SKM-1 (cell line): ENCODE measurements around the gene CES2.

ENCODE experiments used
- DNase-seq: peaks from one replicate; lab custom pipeline; 2025; ENCODE audit not compliant: unreplicated experiment; lab: John Stamatoyannopoulos, UW

Gene CES2

DNA sequence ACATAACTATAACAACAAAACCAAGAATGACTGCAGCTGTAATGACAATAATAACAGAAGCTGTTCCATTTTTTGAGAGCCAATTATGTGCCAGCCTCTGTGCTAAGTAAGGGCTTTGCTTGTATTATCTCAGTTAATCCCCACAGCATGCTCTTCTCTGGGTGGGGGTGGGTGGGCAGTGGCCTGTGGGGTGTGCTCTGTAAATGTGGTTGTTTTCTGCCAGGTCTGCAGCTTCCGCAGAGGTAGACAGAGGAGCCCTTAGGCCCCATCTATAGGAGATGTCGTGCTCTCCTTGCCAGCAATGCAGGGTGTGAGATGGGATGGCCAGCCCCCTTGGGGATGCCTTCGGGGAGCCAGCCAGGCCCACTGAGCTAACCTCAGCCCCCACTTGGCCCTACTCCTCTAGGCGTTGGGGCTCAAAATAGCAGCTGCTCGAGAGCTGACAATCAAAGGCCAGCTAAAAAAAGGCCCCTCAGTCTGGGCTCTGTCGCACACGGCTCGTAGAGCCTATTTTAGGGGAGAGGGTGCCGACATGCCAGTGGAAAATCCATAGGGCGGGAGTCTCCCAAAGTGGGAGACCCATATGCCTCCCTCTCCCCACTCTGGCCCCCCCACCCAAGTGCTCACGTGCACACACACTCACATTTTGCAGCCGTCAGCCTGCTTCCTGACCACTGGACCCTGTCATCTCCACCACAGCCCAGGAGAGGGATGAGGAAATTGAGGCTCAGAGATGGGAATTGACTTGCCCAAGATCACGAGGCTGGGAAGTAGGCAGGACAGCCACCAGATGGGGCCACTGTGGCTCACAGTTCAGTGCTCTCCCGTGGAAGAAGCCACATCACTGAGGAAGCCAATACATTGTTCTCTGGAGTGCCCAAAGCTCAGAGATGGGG, 32.4 kb upstream of the CES2 start:
- no peak for DNase-seq

DNA sequence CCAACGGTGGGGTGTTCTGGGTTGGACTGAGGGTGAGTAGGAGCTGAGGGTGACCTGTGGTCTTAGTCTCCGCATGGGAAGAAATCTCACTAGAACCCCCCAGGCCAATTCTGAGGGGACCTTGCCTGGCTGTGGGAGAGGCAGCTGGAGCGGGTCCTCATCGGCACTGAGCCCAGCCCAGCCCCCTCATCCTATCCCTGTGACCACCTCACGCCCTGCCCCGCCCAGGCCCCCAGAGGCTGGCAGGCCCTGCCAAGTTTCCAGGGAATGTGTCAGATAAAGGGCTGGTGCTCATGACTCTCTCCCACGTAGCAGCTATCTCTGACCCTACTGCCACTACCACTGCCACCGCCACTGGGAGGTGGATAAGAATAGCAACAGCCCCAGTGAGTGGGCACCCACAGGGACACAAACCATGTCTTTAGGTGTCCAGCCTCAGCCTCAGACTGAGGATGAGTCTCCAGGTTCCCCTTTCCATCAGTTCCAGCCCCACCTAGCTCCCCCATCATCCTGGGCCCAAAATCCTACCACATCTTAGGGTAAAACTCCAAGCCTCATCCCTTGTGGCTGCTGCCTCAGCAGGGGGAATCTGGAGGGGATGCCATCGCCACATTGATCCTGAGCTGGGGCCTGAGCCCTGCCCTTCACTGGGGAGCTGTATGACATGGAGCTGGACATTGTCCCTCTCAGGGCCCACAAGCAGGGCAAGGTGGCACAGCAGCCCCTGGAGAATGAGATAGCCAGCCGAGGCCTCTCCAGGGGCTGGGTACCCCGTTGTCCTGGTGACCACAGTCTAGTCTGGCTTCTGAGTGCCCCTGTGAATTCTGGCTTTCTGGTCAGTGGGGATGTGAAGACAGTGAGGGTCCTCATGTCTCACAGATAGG, 31.5 kb upstream of the CES2 start:
- DNase-seq, result no peak

DNA sequence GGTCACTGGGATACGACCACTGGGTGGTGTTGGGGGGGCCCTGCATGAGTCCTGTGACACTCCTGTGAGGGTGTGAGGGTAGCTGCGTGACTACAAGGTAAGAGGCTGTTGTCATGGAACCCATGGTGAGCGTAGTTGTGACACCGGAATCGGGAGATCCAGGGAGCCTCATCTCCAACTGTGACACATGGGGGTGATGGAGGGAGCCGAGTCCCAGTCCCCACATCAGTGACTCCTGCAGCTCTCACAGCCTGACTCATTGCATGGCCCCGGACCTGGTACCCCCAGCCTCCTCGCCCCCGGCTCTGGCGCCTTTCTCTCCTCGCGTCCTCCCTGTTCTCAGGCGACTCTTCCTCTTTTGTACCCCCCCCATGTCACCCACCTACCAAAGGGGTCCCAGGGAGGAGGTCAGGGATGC, 30.9 kb upstream of the CES2 start:
- DNase-seq, result no peak

DNA sequence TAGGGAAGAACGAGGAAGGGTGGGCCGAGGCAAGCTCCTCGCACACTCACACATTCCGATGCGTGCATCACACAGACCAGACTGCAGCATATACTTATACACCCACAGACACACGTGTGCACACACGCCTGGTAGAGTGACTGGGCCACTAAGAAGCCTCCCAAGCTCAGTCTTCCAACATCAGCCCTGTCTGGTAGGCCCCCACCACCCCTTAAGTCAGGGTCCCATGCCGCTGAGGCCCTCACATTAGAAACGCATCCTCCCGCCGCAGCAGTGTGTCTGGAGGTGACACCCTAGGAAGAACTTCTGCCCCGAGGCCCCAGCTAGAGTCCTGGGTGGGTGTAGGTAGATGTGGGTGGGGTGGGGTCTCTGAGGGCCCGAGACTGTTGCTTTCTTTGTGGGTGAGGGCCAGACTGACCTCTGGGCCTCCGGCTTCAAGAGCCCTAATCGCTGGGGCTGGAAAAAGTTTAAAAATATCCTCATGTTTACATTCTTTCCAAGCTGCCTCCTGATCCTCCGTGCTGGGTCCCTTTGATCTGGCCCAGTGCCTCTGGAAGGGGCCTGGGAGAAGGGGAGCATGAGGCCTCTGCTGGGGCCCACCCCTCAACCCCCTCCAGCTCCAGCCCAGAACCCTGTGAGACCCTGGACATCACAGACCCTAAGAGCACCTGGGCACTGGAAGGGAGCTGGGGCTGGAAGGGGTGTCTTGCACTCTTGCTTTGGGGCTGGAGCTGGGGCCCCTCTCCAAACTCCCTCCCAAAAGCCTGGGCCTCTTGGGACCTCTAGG, 30.3 kb upstream of the CES2 start:
- DNase-seq, result no peak

DNA sequence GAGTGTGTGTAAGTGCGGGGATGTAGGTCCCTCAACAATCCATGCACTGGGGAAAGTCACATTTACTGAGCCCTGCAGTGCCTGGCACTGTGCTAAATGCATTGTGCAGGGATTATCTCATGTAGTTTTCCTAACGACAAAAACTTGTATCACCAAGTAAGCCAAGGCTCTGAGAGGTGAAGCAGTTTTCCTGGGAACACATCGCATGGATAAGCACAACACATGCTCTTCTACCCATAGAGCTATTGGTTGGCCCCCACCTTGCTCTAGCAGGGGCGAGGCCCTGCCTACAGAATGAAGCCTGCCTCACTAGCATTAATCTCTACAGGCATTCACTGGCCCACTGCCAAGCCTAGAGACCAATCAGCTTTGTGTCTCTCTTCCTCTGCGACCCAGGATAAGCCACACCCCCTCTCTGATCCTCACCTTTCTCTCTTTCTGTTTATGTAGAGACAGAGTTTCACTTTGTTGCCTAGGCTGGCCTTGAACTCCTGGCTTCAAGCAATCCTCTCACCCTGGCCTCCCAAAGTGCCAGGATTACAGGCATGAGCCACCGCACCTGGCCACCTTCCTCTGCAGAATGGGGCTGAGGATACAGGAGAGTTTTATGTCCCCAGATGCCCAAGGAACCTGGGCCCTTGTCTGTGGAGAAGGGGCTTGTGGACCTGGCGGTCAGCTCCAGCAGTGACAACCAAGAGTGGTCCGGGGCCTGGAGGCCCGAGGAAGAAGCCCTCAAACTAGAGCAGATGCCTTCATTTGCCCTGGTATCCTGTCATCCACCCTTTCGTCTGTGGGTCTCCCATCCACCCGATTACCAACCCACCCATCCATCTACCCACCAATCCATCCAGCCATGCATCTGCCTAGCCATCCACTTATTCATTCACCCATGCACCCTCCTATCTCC, 29.4 kb upstream of the CES2 start:
- no peak for DNase-seq

DNA sequence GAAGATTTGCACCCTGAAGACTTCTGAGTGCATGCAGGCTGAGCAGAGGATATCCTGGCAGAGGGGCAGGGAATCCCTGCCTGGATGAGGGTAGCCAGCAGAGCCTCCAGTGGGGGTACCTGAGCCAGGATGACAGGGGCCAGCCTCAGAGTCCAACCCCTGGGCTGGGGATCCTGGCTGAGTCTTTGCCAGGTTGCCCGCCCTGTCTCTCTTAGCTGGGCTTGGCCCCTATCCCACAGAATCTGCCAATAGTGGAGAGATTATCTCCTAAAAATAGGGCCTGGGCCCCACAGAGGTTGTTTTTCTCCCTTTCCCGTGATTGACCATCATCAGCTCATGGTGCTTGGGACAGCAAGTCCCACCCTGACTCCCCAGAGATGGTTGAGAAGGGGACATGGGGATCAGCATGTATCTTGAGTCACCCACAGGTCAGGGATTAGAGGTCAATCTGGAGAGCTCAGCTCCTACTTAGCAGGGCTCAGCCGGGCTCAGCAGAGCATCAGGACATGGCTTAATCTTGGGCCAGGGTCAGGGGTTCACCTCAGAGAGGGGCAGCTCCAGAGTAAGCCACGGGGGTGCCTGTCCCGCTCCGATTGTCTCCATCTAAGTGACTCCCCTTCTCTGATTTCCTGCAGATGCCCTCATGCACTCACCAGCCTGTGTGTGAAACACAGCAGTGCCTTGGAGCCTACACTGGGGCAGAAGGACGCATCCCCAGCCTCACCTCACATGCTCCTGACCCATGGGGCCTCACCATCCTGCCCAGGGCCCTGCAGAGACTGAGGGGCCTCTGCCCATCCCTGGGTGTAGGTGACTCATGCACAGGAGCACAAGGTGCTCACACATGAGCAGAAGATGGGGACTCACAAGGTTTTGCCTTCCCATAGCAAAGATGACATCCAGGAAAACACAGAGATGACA, 28.1 kb upstream of the CES2 start:
- DNase-seq, result no peak

DNA sequence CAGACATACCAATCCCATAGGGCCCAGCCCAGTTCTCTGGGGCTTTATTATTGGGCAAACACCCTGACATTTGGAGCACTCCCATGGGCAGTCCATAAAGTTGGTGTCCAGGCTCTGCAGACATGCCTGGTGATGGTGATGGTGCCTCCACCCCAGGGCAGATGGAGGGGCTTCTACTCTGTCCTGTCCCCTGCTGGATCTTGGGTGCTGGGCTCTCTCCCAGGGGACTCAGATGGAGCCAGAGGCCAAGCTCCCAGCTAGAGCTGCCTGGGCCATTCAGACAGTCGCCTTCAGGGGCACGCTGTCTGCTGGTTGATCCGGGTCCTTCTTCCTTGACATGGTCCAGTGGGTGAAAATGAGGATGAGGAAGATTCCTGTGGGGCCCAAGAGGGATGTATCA, 27.2 kb upstream of the CES2 start:
- DNase-seq, result no peak

DNA sequence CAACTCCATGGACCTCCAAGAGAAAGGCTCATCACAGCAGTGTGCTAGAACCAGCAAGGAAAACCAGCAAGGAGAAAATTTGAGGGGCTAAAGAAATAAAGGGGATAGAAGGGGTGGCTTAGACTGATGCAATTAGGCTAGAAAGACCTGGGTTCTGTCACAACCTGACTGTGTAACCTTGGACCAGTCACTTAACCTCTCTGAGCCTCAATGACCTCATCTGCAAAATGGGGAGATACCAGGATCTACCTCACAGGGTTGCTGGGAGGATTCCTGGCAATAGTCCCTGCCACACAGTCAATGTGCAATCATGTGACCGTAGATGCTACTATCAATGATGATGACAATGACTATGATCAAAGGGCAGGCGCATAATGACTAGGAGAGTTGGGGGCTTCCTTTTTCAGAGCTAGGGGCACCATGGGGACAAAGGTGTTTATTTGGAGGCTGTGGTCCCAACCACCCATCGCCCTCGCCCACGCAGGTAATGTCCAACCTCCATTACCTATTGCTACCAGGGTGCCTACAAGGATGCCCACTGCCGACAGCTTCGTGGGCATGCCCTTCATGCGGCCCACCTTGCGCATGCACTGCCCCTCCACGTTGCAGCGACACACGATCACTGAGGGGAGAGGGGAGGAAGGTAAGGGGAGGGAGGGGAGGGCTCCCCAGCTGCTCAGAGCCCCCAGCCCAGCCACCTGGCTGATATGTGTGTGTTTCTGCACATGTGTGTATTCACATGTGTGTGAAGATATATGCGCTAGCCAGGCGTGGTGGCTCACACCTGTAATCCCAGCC, 26.4 kb upstream of the CES2 start:
- DNase-seq, result no peak

DNA sequence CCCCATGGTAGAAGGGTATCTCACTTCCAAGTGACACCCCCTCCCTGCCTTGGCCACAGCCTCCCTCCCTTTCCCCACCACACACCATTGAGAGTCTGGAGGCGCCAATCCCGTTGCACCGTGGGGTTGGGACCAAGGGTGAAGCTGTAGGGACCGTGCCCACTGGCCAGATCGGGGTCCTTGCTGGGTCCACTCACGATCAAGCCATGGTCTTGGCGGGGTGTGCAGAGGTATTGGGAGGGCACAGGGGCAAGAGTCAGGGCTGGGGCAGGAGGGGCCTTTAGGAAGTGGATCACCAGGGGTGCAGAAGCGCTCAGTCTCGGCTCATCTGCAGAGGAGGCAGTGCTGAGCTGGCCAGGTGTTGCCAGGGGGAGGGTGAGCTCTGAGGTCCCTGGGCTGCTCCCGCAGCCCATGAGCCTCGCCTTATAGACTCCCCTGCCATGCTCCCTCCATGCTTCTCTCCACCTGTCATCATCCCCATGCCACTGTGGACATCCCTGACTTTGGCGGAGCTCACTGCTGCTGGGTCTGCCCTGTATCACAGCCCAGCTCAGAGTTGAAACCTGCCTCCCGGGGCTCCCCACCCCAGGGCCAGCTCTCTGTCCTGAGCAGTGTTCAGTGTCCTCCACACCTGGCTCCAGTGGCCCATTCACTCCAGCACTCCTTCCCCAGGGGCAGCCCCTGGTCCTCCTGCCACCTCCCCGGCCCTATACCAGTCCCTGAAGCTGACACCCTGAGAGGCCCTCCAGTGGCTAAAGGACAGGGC, 25.0 kb upstream of the CES2 start:
- no peak for DNase-seq

DNA sequence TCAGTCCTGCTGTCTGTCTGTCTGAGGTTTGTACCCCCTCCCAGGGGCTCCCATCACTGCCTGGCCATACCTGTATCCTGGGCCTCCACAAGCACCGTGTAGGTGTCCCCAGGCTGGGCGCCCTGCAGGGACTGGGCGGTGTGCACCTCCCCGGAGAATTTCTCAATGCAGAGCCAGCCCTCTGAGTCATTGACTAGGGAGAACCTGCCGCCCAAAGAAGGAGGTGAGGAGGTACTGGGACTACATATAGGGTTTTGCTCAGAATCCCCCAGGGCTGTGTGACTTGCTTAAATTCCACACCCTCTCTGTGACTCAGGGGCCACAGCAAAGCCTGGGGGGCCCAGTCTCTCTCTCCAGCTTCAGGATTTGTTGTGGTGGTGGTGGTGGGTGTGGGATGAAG, 24.2 kb upstream of the CES2 start:
- no peak for DNase-seq

DNA sequence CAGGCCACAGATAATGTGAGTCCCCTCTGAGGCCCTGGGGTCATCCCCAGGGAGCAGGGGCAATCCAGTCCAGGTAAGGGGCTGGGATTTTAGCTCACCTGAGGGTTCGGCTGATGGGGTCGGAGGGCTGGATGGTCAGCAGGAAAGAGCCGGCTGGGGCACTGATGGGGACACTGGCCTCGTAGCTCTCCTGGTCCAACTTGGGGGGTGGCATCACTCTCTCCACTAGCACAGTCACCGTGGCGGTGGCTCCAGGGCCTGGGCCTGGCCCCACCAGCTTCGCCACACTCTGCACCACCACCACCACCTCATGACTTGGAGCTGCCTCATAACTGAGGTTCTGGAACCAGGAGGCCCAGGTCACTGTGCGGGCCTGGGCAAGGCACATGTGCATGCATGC, 23.5 kb upstream of the CES2 start:
- no peak for DNase-seq

DNA sequence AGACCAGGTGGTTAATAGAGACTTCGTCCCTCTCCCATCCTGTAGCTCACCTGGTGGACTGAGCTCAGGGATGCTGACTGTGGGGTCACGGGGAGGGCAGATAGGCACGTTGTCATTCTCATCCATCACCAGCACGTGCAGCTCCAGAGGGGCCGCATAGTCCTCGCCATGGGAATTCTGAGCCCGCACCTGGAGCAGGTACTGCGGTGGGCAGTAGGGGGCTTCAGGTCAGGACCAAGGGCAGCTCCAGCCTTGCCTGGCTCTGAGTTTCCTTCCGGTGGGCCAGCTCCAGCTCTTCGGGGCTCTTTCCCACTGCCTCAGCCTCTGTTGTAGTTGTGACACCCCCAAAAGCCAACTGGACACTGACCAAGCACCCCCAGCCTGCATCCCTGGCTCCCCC, 22.2 kb upstream of the CES2 start:
- DNase-seq, result no peak

DNA sequence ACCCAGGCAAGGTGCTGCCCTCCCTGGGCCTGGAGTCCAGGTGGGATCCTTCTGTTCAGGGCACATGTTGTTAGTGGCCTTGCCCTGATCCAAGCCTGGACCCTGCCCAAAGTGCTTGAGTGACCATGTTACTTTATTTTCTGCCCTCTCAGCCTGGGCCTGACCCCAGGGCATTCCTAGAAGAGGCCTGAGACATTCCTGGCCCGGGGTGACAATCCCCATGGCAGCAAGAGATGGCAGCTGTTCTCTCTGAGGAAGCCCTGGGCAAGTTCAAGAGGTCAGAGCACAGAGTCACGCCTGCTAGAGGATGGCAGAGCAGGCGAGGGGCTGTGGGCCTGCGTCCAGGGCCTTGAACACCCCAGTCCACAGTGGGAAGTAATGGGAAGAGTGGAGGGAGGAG, 21.6 kb upstream of the CES2 start:
- no peak for DNase-seq

DNA sequence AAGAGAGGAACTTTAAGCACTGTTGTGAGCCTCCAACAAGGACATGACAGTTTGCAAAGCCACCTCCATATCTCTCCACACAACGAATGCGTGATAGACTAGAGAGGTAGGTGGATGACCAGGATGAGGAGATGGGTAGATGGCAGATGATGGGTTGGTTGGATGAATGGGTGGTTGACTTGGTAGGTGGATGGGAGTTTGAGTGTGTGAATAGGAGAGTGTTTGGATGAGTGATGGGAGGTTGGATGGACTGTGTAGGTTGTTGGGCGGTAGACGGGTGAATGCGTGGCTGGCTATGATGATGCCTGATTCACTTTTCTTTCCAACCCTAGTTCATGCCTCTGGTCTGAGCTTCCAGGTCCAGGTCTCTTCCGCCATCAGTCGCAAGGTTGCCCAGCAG, 20.8 kb upstream of the CES2 start:
- DNase-seq, result no peak

DNA sequence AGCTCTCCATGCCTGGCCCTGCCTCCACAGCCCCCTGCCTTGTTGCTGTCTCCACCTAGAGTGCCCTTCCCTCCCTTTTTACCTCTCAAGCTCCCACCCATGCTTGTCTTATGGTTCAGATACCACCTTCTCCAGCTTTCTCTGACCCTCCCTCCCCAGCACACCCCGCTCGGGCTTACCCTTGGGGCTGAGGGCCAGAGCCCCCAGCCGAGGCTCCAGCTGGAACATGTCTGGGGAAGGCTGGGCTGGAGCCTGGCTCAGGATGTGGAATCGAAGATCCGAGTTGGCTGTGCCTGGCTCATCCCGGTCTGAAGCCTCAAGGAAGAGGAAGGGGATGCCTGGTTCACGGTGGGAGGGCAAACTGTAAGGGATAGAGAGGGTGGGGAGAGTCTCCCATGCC, 20.3 kb upstream of the CES2 start:
- no peak for DNase-seq

DNA sequence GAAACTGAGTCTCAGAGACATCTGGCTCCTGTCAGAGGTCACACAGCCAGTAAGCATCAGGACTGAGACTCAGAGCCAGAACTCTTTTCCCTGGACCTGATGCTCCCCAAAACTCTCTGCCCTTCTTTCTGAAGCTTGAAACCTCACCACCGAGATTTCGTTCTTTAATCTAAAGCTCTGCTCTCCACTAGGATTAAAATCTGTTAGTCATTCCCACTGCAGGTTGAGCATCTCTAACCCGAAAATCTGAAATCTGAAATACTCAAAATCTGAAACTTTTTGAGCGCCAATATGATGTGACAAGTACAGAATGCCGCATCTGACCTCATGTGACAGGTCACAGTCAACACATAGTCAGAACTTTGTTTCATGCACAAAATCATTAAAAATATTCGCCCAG, 18.8 kb upstream of the CES2 start:
- no peak for DNase-seq

DNA sequence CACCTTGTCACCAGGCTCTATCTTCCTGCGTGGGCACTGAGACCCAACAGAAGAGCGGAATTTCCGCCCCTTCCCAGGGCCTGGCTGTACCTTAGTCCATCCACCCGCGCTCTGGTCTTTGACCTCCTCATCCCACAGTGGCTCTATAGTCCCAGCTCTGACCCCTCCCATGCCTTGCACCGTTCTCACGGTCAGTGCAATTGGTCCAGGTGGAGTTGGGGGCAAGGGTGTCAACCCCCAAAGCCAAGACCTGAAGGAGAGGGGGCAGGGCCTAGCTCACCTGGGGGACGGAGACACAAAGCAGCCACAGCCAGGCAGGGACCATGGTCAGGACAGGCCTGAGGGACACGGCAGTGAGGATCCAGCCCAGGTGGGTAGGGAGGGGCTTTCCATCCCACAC, 17.6 kb upstream of the CES2 start:
- DNase-seq, result no peak

DNA sequence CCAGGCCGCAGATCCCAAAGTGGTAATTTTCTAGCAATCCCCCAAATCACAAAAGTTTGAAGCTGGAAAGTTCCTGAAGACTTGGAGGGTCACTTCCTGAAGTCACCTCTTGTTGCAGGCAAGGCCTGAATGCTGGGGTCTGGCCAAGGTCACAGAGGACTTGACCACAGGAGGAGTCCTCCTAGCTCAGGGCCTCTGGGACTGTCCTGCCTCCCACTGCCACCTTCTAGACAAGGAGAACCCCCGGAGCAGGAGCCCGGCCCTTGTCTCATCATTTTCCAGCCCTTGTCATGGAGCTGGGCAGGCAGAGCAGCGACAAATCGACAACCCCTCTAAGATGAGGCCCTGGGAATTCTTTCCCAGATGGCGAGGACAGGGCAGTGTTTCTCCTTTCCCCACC, 17.0 kb upstream of the CES2 start:
- no peak for DNase-seq
